Measurements from ENCODE around the gene AXIN1. TPM values are rescaled to one million over a fixed set of nuclear protein-coding genes. Genes with fewer than 3 reads are reported as not detected.
A peak's percentile ranks its signal among the peaks of the same experiment; 100 is the strongest.

Gene AXIN1
- total RNA-seq, 1 donor from 2014 or later, result 19.6 TPM

- peaks cover 30% of the 10 kb centered on the region for H3K4me1 ChIP-seq
- no peak overlapping the region for H3K27ac Mint-ChIP-seq
- no peak overlapping the region for H3K27ac ChIP-seq
- peak overlapping the region; percentile 86 for H3K4me3 Mint-ChIP-seq
- peaks cover 50% of the 10 kb centered on the region for H4K20me1 ChIP-seq (ENCODE audit: low read depth)
- H3K9me3 ChIP-seq (ENCODE audit: low read depth), result no peaks in the 10 kb centered on the region
- H3F3A ChIP-seq (ENCODE audit: low read depth), result peaks cover 47% of the 10 kb centered on the region
- H2AFZ ChIP-seq (replicated peaks), result no peak overlapping the region
- peak; percentile 57 for DNase-seq (ENCODE audit: low spot score)
- no peaks in the 10 kb centered on the region for H3K36me3 ChIP-seq
- peak overlapping the region; percentile 99 for H3K4me2 ChIP-seq
- TF ChIP-seq EZH2phosphoT487 (IDR thresholded peaks at IDR 0.05) (peak; percentile 34), CTCF (IDR thresholded peaks at IDR 0.05) (no peak), EZH2 (IDR thresholded peaks at IDR 0.05) (no peak)
- H3K9me3 Mint-ChIP-seq, result no peaks in the 10 kb centered on the region
- peaks cover 27% of the 10 kb centered on the region for H3K27me3 ChIP-seq
- peaks cover 13% of the 10 kb centered on the region for H3K27me3 Mint-ChIP-seq (ENCODE audit: insufficient read depth, low read depth)
- H3K9ac ChIP-seq, result peak overlapping the region; percentile 77
- peaks cover 28% of the 10 kb centered on the region for H3K4me1 Mint-ChIP-seq
- peak overlapping the region; percentile 69 for H3K4me3 ChIP-seq
- peaks cover 23% of the 10 kb centered on the region for H3K79me2 ChIP-seq (ENCODE audit: low read depth)
- no peaks in the 10 kb centered on the region for H3K36me3 Mint-ChIP-seq
Observed at GRCh38 chr16:381012-381788, 28.7 kb upstream of the AXIN1 start.

DNA sequence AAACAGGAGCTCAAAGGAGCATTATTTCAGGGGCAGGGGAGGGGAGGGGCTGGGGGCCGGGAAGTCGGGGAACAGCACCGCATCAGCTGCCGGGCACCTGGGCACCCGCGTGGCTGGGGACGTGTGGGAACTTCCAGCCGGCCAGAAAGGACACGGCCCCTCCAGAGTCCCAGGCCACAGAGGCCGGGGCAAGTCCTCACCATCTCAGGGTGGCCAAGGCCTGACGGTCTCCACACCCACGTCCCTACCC, 28.2 kb upstream of the AXIN1 start:
- Histone ChIP-seq H3K36me3 (no peaks in the 10 kb centered on the region), H3K27me3 (peaks cover 27% of the 10 kb centered on the region), H3F3A (ENCODE audit: low read depth) (peaks cover 42% of the 10 kb centered on the region), H3K4me1 (peaks cover 30% of the 10 kb centered on the region), H2AFZ (replicated peaks) (no peak overlapping the region), H4K20me1 (ENCODE audit: low read depth) (peaks cover 50% of the 10 kb centered on the region), H3K9ac (peak overlapping the region; percentile 77), H3K27ac (no peak overlapping the region), H3K4me3 (peak overlapping the region; percentile 69), H3K9me3 (ENCODE audit: low read depth) (no peaks in the 10 kb centered on the region), H3K79me2 (ENCODE audit: low read depth) (peaks cover 23% of the 10 kb centered on the region), H3K4me2 (peak overlapping the region; percentile 99)
- Mint-ChIP-seq H3K4me3 (peak overlapping the region; percentile 86), H3K9me3 (no peaks in the 10 kb centered on the region), H3K4me1 (peaks cover 27% of the 10 kb centered on the region), H3K36me3 (no peaks in the 10 kb centered on the region), H3K27me3 (ENCODE audit: insufficient read depth, low read depth) (peaks cover 13% of the 10 kb centered on the region), H3K27ac (no peak overlapping the region)
- TF ChIP-seq EZH2 (IDR thresholded peaks at IDR 0.05), result no peak
- TF ChIP-seq EZH2phosphoT487 (IDR thresholded peaks at IDR 0.05), result no peak
- no peak for TF ChIP-seq CTCF (IDR thresholded peaks at IDR 0.05)
- no peak for DNase-seq (ENCODE audit: low spot score)

GRCh38 chr16:379961-380761, 27.6 kb upstream of the AXIN1 start:
- H3K9me3 Mint-ChIP-seq, result no peaks in the 10 kb centered on the region
- peaks cover 41% of the 10 kb centered on the region for H3F3A ChIP-seq (ENCODE audit: low read depth)
- peak overlapping the region; percentile 77 for H3K9ac ChIP-seq
- peak overlapping the region; percentile 86 for H3K4me3 Mint-ChIP-seq
- DNase-seq (ENCODE audit: low spot score), result no peak
- H4K20me1 ChIP-seq (ENCODE audit: low read depth), result peaks cover 50% of the 10 kb centered on the region
- H2AFZ ChIP-seq (replicated peaks), result no peak overlapping the region
- H3K36me3 Mint-ChIP-seq, result no peaks in the 10 kb centered on the region
- no peak overlapping the region for H3K27ac ChIP-seq
- H3K27ac Mint-ChIP-seq, result no peak overlapping the region
- no peaks in the 10 kb centered on the region for H3K36me3 ChIP-seq
- H3K79me2 ChIP-seq (ENCODE audit: low read depth), result peaks cover 23% of the 10 kb centered on the region
- peaks cover 27% of the 10 kb centered on the region for H3K27me3 ChIP-seq
- no peak for TF ChIP-seq CTCF (IDR thresholded peaks at IDR 0.05)
- TF ChIP-seq EZH2phosphoT487 (IDR thresholded peaks at IDR 0.05), result no peak
- no peak for TF ChIP-seq EZH2 (IDR thresholded peaks at IDR 0.05)
- H3K4me1 Mint-ChIP-seq, result peaks cover 27% of the 10 kb centered on the region
- peaks cover 13% of the 10 kb centered on the region for H3K27me3 Mint-ChIP-seq (ENCODE audit: insufficient read depth, low read depth)
- H3K4me2 ChIP-seq, result peak overlapping the region; percentile 99
- no peaks in the 10 kb centered on the region for H3K9me3 ChIP-seq (ENCODE audit: low read depth)
- H3K4me3 ChIP-seq, result peak overlapping the region; percentile 69
- peaks cover 30% of the 10 kb centered on the region for H3K4me1 ChIP-seq

Measured in neural progenitor cell (in vitro differentiated cells).